Fibroblast of lung (primary cell): ENCODE results near the gene KIAA1671. TPM values are rescaled to one million over a fixed set of nuclear protein-coding genes. Genes with fewer than 3 reads are reported as not detected.

ENCODE experiments used
- DNase-seq, 2 donors: peaks; one replicate each; pipeline versions ENCODE4 v3.0.0 to v3.0.0-alpha.2; 2010; ENCODE audit warnings: low read depth in 2 of 2
- H2AFZ ChIP-seq: 2 replicates; pipeline ENCODE4 v1.5.1; 2012; ENCODE audit warnings: low read length, control low read depth, inconsistent platforms
- H3K27ac ChIP-seq: 2 replicates; pipeline ENCODE4 v1.5.1; 2011; ENCODE audit warnings: low read length, control low read depth; ENCODE audit not compliant: insufficient read depth
- H3K27me3 ChIP-seq: 2 replicates; pipeline ENCODE4 v1.5.1; 2011; ENCODE audit warnings: mild to moderate bottlenecking, low read length; ENCODE audit not compliant: control insufficient read depth, insufficient read depth
- H3K36me3 ChIP-seq: 2 replicates; pipeline ENCODE4 v1.5.1; 2011; ENCODE audit warnings: low read length; ENCODE audit not compliant: control insufficient read depth, insufficient read depth
- H3K4me1 ChIP-seq: 2 replicates; pipeline ENCODE4 v1.5.1; 2011; ENCODE audit warnings: low read length; ENCODE audit not compliant: control insufficient read depth, insufficient read depth; ENCODE audit errors: extremely low read depth
- H3K4me2 ChIP-seq: 2 replicates; pipeline ENCODE4 v1.5.1; 2011; ENCODE audit warnings: low read length, control low read depth; ENCODE audit not compliant: insufficient read depth; ENCODE audit errors: extremely low read depth
- H3K4me3 ChIP-seq, 4 experiments: fragments of 200-600 bp in 1 of 4; sonication (generic) in 1 of 4; replicated peaks in 1 of 4; 2 replicates each; pipeline ENCODE4 v1.5.1; 2011 to 2016; ENCODE audit warnings: low read length in 4 of 4, low read depth in 3 of 4, mild to moderate bottlenecking in 3 of 4, control low read depth in 2 of 4, inconsistent platforms in 1 of 4, mixed read lengths in 1 of 4; ENCODE audit not compliant: insufficient read depth in 1 of 4; ENCODE audit errors: control extremely low read depth in 1 of 4
- H3K79me2 ChIP-seq: 2 replicates; pipeline ENCODE4 v1.5.1; 2012; ENCODE audit warnings: mild to moderate bottlenecking, low read length, inconsistent platforms; ENCODE audit not compliant: control insufficient read depth, insufficient read depth
- H3K9ac ChIP-seq: 2 replicates; pipeline ENCODE4 v1.5.1; 2011; ENCODE audit warnings: mild to moderate bottlenecking, low read length, control low read depth; ENCODE audit not compliant: insufficient read depth
- H3K9me3 ChIP-seq: 2 replicates; pipeline ENCODE4 v1.5.1; 2012; ENCODE audit warnings: low read depth, low read length; ENCODE audit not compliant: control insufficient read depth, insufficient read depth
- H4K20me1 ChIP-seq: 2 replicates; pipeline ENCODE4 v1.5.1; 2011; ENCODE audit warnings: low read length; ENCODE audit not compliant: control insufficient read depth, insufficient read depth; ENCODE audit errors: extremely low read depth
- EZH2 ChIP-seq: IDR thresholded peaks from 2 replicates; pipeline ENCODE4 v1.5.1; 2012; ENCODE audit warnings: low read length, control low read depth, mild to moderate bottlenecking; ENCODE audit errors: missing control alignments
- polyA plus RNA-seq, 2 donors: library from polyadenylated mRNA; depleted of rRNA in 1 of 2; stranded (reverse) in 1 of 2; unstranded in 1 of 2; fragments of >200 nt; gene quantifications; 2 replicates each; pipeline ENCODE4 v1.2.1, GENCODE V29; 2011 to 2012; ENCODE audit warnings: missing spikeins in 1 of 2
- total RNA-seq: library from RNA; depleted of rRNA; stranded (reverse); fragments of >200 nt; gene quantifications from 2 replicates; pipeline ENCODE4 v1.2.1, GENCODE V29; 2014
- TF ChIP-seq, protein P1 (sequence below), 2 donors: IDR thresholded peaks in 1 of 2; conservative IDR thresholded peaks in 1 of 2; 1 replicate in 1 of 2; 2 replicates in 1 of 2; pipeline ENCODE4 v1.5.1; 2011 to 2012; ENCODE audit warnings: low read length in 2 of 2, control low read depth in 1 of 2, inconsistent platforms in 1 of 2, low read depth in 1 of 2, mild to moderate bottlenecking in 1 of 2

The KIAA1671 gene
- total and polyA plus RNA-seq, 2 donors (not counting 1 experiment from before 2014, with no cell fraction given): 0.34 to 1.3 TPM

DNA sequence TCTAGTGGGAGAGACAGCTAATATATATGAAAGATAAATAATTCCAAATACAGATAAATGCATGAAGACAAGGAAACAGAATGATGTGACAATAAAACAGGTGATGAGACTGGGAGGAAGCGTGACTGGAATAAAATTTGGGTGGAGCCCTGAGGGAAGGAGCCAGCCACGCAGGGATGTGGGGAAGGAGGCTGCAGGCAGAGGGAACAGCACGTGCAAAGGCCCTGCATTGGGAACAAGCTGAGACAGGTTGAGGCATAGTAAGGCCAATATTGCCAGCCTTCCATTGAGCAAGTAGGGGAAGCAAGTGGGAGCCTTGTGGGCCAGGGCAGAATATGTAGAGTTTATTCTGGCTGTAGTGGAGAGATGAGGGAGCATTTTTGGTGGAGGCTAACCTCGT is 139.6 kb downstream of the KIAA1671 start:
- no peak for TF ChIP-seq EZH2
- TF ChIP-seq, protein P1, sequence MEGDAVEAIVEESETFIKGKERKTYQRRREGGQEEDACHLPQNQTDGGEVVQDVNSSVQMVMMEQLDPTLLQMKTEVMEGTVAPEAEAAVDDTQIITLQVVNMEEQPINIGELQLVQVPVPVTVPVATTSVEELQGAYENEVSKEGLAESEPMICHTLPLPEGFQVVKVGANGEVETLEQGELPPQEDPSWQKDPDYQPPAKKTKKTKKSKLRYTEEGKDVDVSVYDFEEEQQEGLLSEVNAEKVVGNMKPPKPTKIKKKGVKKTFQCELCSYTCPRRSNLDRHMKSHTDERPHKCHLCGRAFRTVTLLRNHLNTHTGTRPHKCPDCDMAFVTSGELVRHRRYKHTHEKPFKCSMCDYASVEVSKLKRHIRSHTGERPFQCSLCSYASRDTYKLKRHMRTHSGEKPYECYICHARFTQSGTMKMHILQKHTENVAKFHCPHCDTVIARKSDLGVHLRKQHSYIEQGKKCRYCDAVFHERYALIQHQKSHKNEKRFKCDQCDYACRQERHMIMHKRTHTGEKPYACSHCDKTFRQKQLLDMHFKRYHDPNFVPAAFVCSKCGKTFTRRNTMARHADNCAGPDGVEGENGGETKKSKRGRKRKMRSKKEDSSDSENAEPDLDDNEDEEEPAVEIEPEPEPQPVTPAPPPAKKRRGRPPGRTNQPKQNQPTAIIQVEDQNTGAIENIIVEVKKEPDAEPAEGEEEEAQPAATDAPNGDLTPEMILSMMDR (conservative IDR thresholded peaks at IDR 0.05 in 1 of 2, IDR thresholded peaks at IDR 0.05 in 1 of 2; ENCODE audit: low read depth in 1 of 2, low read length in 2 of 2): no peak
- no peak overlapping the region for H3K4me2 ChIP-seq
- no peaks in the 10 kb centered on the region for H3K27me3 ChIP-seq
- H3K9ac ChIP-seq: no peak overlapping the region
- no peaks in the 10 kb centered on the region for H4K20me1 ChIP-seq
- no peak for DNase-seq
- no peak overlapping the region for H2AFZ ChIP-seq
- no peaks in the 10 kb centered on the region for H3K9me3 ChIP-seq
- H3K4me3 ChIP-seq: no peak overlapping the region
- no peaks in the 10 kb centered on the region for H3K4me1 ChIP-seq
- H3K27ac ChIP-seq: no peak overlapping the region
- no peaks in the 10 kb centered on the region for H3K36me3 ChIP-seq
- H3K79me2 ChIP-seq: no peaks in the 10 kb centered on the region

GRCh38 chr22:25094579-25094978 is 142.1 kb downstream of the KIAA1671 start:
- TF ChIP-seq EZH2: no peak
- TF ChIP-seq, protein P1 (conservative IDR thresholded peaks at IDR 0.05 in 1 of 2, IDR thresholded peaks at IDR 0.05 in 1 of 2; ENCODE audit: low read depth in 1 of 2, low read length in 2 of 2): no peak

DNA sequence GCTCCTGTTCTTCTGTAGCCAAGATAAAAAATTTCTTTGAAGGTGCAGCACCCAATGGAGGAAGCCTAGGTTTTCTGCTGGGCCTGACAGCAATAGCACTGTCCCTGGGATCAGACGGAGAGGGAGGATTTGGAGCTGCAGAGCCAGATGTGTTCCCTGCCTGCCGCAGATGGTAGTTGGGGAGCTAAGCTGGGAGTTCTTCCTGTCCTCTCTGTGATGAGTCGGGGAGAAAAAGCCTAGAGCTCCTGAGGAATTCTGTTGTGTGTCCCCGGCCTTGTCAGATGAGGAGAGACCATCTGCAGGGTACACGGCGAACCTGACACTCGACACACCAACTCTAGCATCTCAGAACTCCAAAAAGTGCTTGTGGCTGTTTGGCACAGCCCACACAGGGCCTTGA is 143.4 kb downstream of the KIAA1671 start:
- H3K27ac ChIP-seq: no peak overlapping the region
- no peaks in the 10 kb centered on the region for H3K79me2 ChIP-seq
- TF ChIP-seq, protein P1 (conservative IDR thresholded peaks at IDR 0.05 in 1 of 2, IDR thresholded peaks at IDR 0.05 in 1 of 2; ENCODE audit: low read depth in 1 of 2, low read length in 2 of 2): no peak
- TF ChIP-seq EZH2: no peak
- no peak overlapping the region for H3K4me2 ChIP-seq
- H3K36me3 ChIP-seq: no peaks in the 10 kb centered on the region
- no peak for DNase-seq
- H3K9ac ChIP-seq: no peak overlapping the region
- no peak overlapping the region for H3K4me3 ChIP-seq
- no peaks in the 10 kb centered on the region for H3K9me3 ChIP-seq
- no peaks in the 10 kb centered on the region for H3K4me1 ChIP-seq
- no peaks in the 10 kb centered on the region for H3K27me3 ChIP-seq
- H2AFZ ChIP-seq: no peak overlapping the region
- H4K20me1 ChIP-seq: no peaks in the 10 kb centered on the region

More at GRCh38 chr22:25094579-25094978, 142.1 kb downstream of the KIAA1671 start:
- H3K4me2 ChIP-seq: no peak overlapping the region
- no peaks in the 10 kb centered on the region for H3K79me2 ChIP-seq
- H3K36me3 ChIP-seq: no peaks in the 10 kb centered on the region
- H3K27ac ChIP-seq: no peak overlapping the region
- H3K4me3 ChIP-seq: no peak overlapping the region
- H3K4me1 ChIP-seq: no peaks in the 10 kb centered on the region
- no peak for DNase-seq
- no peaks in the 10 kb centered on the region for H3K9me3 ChIP-seq
- H3K9ac ChIP-seq: no peak overlapping the region
- no peaks in the 10 kb centered on the region for H4K20me1 ChIP-seq
- H3K27me3 ChIP-seq: no peaks in the 10 kb centered on the region
- no peak overlapping the region for H2AFZ ChIP-seq
